ENCODE results near the gene CRYGN. TPM values are rescaled to one million over a fixed set of nuclear protein-coding genes. Genes with fewer than 3 reads are reported as not detected.

CRYGN gene
- polyA plus RNA-seq, 4 donors, result 1.9 to 4.4 (median 3.1) TPM

DNA sequence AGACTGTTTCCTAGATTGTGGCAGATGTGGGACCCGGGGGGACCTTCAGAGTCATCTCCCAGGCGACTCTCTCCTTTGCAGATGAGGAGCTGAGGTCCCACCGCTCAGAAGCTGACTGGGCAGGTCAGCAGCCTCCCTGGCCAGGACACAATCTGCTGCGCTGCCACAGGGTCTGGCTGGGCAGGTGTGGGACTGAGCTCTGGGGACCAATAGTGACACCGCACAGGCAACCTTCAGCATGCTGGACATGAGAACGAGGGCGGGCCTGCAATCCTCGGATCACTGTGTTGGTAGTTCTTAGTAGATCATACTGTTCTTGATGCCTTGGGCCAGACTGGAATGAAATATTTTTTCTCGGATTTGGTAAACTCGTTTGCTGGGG lies 20.5 kb upstream of the CRYGN start:
- no peak for DNase-seq (ENCODE audit: low read depth in 4 of 4, low spot score in 2 of 4)

DNA sequence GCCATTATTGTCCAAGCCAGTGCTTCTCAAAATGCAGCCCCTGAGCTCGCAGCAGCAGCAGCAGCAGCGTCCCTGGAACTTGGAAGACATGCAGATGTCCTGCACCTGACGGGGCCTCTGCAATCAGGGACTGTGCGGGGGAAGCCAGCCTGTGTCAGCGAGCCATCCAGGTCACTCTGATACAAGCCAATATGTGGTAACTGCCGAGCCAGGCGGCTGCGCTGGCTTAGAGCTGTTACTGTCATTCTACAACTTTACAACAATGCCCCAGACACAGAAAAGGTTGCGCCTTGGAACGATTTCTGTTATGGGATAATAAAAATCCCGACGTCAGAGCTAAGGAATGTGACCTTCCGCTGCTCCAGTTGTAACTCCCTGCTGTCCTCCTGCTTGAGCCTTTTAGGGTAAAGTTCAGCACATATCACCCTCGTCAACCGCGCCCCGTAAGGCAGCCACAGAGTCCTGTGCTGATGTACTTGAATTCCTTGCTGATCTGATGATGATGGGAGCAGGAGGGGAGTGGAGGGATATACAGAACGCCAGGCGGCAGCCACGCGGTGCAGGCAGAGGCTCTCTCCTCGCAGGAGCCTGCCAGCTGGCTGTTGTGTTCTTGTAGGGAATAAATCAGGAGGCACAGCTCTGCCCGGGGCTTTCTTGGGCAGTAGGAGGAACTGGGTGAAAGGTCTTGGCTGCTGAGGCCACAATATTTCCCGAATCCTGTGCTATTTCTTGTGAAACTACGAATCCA lies 20.0 kb upstream of the CRYGN start:
- peak; percentile 74 to 86 (median 82) for DNase-seq (ENCODE audit: low read depth in 4 of 4, low spot score in 2 of 4)

DNA sequence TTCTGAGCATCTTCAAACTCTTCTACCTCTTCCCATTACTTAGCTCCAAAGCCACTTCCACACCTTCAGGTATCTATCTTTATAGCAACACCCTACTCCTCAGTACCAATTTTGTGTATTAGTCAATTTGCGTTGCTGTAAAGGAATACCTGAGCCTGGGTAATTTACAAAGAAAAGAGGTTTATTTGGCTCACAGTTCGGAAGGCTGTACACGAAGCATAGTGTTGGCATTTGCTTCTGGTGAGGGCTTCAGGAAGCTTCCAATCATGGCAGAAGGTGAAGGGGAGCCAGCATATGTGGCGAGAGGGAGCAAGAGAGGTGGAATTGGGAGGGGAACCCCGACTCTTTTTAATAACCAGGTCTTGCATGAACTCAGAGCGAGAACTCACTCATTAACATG lies 17.6 kb upstream of the CRYGN start:
- DNase-seq (ENCODE audit: low read depth in 4 of 4, low spot score in 2 of 4), result no peak

DNA sequence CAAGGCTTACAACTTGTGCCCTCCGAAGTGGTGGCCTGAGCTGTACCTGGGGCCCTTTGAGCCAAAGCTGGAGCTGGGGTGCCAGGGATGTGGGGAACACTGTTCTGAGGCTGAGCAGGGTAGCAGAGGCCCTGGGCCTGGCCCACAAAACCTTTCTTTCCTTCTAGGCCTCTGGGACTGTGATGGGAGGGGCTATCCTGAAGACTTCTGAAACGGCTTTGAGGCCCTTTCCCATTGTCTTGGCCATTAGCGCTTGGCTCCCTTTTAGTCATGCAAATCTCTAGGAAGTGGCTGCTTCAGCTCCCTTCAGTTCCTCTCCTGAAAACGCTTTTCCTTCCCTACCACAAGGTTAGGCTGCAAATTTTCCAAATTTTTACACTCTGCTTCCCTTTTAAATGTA lies 16.8 kb upstream of the CRYGN start:
- no peak for DNase-seq (ENCODE audit: low read depth in 4 of 4, low spot score in 2 of 4)

GRCh38 chr7:151456276-151456675 lies 16.3 kb upstream of the CRYGN start:
- DNase-seq (ENCODE audit: low read depth in 4 of 4, low spot score in 2 of 4), result no peak

DNA sequence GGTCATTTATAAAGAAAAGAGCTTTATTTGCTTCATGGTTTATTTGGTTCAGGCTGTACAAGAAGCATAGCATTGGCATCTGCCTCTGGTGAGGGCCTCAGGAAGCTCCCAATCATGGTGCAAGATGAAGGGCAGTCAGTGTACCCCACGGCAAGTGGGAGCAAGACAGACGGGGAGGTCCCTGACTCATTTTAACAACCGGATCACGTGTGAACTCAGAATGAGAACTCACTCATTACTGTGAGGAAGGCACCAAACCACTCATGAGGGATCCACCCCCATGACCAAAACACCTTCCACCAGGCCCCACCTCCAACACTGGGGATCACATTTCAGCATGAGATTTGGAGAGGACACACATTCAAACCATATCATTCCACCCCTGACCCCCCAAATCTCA lies 15.7 kb upstream of the CRYGN start:
- DNase-seq (ENCODE audit: low read depth in 4 of 4, low spot score in 2 of 4), result no peak

DNA sequence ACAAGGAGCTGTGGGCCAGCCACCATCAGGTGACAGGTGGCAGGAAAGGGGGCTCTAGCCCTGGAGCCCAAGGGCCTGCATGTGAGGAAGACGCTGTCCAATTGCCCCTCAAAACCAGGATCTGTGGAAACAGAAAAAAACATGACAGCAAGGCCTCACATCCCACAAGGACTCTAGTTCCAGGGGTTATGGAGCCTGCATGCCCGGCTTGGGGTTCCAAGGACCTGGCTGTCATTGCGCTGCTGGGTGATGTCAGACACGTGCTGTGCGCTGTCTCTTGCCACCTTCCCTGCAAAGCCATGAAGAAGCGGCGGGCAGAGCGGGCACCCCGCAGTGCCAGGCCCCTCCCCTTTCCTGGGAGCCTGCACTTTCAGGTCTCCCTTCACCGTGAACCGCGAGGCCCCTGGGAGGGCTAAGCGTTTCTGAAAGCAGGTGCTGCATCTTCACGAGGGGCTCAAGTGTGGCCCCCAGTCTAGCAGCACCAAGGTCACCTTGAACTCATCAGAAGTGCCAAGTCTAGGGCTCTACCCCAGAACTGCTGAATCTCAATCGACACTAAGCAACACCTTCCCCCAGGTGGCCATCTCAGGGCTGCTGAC lies 15.1 kb upstream of the CRYGN start:
- DNase-seq (ENCODE audit: low read depth in 4 of 4, low spot score in 2 of 4), result no peak

DNA sequence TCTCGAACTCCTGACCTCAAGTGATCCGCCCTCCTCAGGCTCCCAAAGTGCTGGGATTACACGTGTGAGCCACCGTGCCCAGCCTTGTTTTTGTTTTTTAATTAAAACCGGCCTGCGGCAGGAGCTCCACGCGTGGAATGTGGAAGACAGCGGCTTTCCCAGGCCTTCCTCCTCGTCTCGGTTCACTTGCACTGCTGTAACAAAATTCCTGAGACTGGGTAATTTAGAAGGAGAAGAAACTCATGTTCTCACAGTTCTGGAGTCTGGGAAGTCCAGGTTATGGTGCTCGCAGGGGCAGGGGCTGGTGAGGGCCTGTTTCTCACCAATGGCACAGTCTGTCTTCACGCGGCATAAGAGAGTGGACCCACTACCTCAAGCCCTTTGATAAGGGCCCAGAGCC lies 14.4 kb upstream of the CRYGN start:
- DNase-seq (ENCODE audit: low read depth in 4 of 4, low spot score in 2 of 4), result no peak

DNA sequence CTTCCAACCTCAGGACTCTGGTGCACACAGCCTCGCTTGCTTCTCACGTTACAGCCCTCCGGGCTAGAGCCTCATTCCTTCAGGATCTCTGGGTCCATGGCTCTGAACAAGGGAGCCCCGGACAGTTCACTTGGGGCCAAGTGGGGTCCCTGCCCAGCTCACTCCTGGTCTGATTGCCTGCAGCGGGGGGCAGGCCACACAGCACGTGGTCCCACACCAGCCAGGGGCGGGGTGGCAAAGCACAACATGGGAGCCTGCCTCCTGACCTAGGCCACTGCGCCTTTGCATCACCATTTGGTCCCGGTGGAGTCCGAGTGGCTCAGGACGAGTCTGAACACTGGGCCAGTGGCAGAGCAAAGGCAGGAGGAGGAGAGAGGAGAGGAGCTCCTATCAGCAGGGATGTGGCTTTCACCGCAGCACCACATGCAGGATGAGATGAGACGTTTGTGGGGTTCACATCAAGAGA lies 13.4 kb upstream of the CRYGN start:
- DNase-seq (ENCODE audit: low read depth in 4 of 4, low spot score in 2 of 4), result no peak

- DNase-seq (ENCODE audit: low read depth in 4 of 4, low spot score in 2 of 4), result no peak
Measured at GRCh38 chr7:151452680-151453325, 12.9 kb upstream of the CRYGN start.

DNA sequence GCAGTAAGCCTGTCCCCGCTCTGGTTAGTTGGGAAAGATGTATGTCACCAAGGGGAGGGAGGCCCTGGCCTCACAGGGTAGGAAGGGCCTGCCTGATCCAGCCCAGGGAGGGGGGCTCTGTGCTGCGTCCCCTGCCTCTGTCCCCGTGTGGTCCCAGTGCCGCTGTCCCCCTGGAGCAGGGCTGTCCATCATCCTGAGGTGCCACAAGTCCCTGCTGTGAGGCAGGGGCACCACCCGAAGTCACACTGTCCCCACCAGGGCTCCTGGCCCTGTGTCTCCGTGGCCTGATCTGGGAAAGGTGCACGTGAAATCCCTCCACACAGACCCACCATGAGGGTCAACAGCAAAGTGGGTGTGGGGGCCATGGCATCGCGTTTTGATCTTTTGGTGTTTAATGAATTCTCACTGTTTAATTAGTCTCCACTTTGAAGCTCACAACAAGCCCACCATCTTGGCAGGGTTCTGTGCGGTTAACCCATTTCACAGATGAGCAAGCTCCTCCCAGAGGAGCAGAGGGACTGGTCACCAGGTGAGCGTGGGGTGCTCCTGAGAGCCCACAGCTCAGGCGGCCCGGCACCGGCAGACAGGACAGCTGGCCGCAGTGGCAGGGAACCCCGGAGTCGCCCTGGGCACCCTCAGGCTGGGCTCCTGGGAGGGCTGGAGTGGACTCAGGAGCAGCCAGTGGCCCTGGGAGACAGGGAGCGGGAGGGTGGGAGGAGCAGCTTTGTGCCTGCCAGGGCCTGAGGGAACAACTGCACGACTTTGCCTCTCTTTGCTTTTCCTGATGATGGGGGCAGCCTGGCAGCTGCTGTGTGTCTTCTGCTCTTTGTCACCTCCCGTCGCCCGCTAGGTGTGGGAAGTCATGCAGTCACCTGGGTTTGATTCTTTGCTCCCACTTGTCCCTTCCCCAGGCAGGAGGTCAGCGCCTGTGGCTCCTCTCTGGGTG lies 12.0 kb upstream of the CRYGN start:
- no peak for DNase-seq (ENCODE audit: low read depth in 4 of 4, low spot score in 2 of 4)

- no peak for DNase-seq (ENCODE audit: low read depth in 4 of 4, low spot score in 2 of 4)
Measured at GRCh38 chr7:151451156-151451555, 11.2 kb upstream of the CRYGN start.

- no peak for DNase-seq (ENCODE audit: low read depth in 4 of 4, low spot score in 2 of 4)
Measured at GRCh38 chr7:151449990-151450389, 10.0 kb upstream of the CRYGN start.

DNA sequence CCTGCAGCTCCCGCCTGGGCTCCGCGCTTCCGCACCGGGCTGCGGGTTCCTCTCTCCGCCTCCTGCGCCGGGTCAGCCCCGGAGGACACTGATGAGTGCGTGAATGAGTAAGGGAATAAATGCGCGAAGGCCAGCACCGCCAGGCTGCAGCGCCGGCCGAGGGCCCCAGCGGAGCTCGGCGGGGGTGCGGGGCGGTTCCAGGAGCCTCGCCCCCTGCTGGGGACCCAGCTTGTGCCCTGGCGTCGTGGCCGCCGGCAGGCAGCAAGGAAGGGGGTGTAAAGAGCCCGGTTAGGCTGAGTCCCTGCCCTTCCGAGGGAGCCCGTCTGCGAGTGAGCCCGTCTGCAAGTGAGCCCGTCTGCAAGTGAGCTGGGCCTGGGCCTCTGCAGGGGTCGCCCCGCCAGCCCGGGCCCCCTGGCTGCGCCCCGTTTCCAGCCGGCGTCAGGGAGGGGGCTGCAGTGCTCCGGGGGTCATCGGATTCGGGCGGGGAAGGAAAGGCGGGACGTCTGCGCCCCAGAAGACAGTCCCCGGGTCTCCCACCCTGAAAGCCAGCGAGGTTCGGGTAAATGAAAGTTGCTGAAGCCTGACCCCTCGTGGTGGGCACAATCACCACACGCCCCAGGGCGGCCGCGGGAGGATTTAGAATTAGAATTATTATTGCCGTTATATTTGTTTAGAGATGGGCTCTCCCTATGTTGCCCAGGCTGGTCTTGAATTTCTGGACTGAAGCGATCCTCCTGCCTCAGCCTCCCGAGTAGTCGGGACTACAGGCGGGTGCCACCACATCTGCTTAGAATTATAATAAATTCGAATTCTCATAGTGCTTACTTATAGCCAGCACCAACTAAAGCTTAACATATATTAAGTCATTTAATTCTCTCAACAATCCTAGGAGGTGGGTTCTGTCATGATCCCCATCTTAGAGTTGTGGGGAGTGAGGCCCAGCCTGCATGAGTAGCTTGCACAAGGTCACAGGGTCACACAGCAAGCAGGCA lies 8.6 kb upstream of the CRYGN start:
- no peak for DNase-seq (ENCODE audit: low read depth in 4 of 4, low spot score in 2 of 4)

DNA sequence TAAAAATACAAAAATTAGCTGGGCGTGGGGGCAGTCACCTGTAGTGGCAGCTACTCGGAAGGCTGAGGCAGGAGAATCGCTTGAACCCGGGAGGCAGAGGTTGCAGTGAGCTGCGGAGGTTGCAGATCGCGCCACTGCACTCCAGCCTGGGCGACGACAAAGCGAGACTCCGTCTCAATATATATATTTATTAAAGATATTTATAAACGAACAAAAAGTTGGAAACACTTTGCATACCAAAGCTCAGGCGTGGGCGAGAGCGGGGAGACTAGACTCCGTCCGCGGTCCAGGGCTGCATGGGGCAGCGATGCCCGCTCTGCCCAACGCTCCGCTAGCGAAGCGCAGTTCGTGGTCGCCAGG lies 7.9 kb upstream of the CRYGN start:
- DNase-seq (ENCODE audit: low read depth in 4 of 4, low spot score in 2 of 4), result no peak

DNA sequence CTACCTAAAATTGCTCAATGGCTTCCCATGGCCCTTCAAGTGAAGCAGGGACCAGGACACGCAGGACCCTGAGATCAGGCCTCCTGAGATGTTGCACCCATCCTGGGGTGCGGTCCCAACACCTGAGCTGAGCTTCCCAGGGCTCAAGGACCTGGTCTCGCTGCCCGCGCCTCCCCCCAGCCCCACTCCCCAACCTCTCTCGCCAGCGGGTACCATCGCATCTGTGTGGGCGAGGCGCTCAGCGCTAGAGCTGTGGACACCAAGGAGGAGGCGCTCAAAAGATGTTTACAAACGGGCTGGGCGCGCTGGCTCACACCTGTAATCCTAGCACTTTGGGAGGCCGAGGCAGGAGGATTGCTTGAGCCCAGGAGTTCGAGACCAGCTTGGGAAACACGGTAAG lies 7.4 kb upstream of the CRYGN start:
- no peak for DNase-seq (ENCODE audit: low read depth in 4 of 4, low spot score in 2 of 4)

DNA sequence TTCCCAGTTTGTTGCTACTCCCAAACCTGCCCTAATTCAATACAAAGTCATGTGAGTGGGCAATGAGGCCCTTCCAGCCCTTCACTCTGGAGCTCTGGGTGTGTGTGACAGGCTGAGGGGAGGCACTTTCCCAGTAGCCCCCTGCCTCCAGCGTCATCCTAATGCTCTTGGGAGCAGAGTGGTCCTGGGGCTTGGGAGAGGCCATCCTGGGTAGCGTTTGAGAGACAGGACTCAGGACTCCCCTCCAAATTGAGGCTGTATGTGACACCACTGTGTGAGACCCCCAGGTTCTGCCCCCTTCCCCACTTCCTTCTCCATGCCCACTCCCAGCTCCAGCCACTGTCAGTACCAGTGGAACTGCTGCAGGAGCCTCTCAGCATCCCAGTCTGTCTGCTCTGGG lies 6.5 kb upstream of the CRYGN start:
- no peak for DNase-seq (ENCODE audit: low read depth in 4 of 4, low spot score in 2 of 4)

DNA sequence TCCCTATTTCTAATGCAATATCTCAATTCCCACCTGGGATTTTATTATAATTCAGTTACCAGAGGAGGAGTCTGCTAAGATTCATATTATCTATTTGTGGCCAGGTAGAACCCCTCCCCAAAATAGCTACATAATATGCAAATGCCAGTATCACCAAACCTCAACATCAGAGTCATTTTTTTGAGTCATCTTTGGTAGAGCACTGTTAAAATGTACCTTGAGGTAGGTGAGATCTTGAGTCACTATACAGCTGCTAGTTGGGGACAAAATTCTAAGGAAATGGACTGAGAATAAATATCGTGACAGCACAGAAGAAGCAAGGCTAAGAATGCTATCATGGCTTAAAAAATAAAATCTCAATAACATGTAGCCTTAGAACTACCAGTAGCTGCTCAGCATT lies 4.7 kb upstream of the CRYGN start:
- no peak for DNase-seq (ENCODE audit: low read depth in 4 of 4, low spot score in 2 of 4)

DNA sequence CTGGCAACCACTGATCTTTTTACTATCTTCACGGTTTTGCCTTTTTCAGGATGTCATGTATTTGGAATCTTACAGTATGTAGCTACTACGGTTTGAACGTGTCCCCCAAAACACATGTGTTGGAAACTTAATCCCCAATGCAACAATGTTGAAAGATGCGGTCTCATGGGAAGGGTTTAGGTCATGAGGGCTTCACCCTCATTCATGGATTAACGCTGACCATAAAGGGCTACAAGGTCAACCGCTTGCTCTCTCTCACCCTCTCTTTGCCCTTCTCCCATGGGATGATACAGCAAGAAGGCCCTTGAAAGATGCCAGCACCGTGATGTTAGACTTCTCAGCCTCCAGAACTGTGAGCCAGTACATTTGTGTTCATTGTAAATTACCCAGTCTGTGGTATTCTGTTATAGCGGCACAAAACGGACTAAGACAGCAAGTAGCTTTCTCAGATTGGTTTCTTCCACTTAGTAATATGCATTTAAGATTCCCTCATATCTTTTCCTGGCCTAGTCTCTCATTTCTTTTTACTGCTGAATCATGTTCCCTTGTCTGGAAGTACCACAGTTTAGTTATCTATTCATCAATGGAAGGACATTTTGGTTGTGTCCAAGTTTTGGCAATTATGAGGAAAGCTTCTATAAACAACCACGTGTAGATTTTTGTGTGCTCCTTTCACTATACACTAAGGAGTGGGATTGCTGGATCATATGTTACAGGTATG lies 3.0 kb upstream of the CRYGN start:
- no peak for DNase-seq (ENCODE audit: low read depth in 4 of 4, low spot score in 2 of 4)
